KG1 (cell line): ENCODE data around the gene KIAA1549.
"Not testable (repeated sequence)": the region's sequence is repeated elsewhere in the genome, so short reads cannot be mapped to it uniquely, and the experiment has no call there.

Experiments used
- DNase-seq: peaks from one replicate; lab custom pipeline; 2025; lab: John Stamatoyannopoulos, UW

Gene KIAA1549

DNA sequence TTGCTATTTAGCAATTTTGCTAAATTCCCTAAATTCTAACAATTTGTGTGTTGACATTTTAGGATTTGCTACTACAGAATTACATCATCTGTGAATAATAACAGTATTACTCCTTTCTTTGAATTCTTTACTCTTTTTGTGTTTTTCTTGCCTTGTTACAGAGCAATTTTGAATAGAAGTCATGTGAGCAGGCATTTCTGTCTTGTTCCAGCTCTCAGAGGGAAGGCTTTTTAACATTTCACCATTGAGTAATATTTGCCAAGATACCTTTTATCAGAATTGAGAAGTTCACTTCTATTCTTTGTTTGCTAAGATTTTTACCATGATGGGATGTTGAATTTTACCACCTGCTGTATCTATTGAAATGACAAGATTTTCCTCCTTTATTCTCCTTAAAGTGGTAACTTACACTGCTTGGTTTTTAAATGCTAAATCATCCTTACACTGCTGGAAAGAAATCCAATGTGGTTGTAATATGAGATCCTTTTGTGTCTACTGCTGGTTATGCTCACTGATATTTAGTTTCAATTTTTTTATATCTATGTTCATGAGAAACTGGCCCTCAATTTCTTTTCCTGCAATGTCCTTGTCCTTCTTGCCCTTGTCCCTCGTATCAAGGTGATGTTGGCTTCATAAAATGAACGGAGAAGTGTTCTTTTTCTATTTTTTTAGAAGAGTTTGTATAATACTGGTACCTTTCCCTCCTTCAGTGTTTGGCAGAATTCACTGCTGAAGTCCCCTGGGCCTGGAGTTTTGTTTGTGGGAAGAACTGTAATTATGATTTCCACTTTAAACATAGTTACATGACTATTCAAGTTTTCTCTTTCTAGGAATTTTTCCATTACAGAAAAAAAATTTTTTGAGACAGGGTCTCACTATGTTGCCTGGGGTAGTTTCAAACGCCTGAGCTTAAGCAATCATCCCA, 132.9 kb downstream of the KIAA1549 start:
- no peak for DNase-seq

- DNase-seq, result no peak
These were observed 135.5 kb downstream of the KIAA1549 start for GRCh38 chr7:138845711-138846110.

DNA sequence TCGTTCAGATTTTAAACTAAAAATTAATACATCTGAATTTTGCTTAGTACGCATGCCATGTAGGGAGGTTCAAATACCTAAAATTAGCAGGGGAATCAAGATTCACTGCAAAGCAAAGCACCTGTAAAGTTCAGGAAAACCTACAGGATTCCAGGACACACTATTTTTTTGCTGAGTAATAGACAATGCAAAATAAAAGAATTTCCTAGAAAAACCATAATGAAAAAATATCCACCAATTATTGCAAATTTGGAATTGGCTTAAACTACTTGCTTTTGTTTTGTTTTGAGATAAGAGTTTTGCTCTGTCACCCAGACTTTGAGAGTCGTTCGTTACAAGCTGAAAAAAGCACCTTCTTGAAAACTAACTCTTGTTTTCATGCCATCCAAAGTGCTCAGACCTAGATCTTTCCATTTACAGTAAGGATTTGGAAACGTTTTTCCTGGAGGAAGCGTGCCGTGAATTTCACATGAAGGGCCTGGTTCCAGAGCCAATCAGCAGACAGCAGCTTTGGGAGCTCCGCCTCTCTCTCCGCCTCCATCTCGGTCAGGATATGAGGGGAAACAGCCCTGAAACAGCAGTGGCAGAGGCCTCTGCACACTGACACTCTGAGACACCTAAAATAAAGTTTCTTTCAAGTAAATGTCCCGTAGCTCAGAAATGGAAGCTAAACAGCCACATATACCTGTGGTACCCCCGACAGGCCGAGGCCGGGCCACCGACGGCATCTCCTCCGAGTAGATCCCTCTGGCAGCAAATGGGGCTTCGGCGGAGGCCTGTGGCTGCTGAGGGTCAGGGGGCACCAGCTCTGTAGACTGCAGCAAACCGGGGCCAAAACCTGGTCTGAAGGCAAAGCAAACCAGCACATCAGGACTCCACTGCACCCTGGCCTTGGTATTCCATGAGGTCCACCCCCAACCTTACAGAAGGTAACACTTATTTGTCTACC, 137.3 kb downstream of the KIAA1549 start:
- no peak for DNase-seq

DNA sequence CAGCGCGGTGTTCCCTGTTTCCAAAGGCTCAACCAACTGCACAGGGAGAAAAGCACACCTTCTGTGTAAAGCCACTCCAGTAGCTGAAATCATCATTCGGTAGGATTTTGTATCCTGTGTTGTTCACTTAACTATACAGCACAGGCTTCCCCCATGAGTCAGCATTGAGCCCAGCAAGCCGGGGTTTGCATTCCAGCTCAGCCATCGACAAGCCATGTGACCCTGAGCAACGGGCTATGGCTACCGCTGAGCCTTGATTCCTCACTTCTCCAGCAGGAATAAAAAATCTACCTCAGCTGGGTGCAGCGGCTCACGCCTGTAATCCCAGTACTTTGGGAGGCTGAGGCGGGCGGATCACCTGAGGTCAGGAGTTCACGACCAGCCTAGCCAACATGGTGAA, 139.1 kb downstream of the KIAA1549 start:
- DNase-seq, result no peak

DNA sequence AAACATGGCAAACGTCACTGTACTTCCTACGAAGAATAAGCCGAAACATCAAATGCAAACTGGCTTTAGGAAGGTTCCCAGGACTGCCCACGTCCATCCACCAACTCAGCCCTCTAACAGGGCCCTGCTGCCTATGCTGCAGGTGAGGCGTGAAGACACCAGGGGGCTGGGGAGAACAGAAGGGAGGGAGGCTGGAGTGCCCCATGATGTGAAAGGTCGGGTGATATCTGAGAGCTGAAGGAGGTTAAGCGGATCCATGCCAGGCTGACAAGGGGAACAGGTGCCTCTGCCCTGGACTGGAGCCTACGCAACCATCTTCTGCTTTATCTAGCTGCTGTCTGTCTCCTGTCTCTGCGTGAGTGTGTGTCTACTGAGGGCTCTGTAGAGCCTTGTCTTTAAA, 143.0 kb downstream of the KIAA1549 start:
- DNase-seq, result no peak

GRCh38 chr7:138837627-138838026, 143.6 kb downstream of the KIAA1549 start:
- DNase-seq, result no peak

DNA sequence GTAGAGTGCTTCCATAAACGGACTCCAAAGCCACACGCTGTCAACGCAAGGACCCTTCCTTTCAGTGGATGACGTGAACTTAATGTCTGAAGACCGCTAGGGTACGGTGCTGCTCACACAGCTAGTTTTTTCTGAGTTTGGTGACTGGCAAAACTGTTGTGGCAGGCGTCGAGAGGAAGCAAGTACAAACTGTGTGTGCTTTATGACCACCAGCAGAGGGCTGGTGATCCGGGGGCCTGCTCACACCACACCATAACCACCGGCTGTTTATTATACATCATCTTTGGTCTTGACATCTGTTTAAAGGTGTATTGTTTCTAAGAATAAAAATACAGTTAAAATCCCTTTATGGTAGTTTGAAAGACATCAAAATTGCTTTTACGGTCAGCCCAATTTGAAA, 146.1 kb downstream of the KIAA1549 start:
- DNase-seq, result no peak

DNA sequence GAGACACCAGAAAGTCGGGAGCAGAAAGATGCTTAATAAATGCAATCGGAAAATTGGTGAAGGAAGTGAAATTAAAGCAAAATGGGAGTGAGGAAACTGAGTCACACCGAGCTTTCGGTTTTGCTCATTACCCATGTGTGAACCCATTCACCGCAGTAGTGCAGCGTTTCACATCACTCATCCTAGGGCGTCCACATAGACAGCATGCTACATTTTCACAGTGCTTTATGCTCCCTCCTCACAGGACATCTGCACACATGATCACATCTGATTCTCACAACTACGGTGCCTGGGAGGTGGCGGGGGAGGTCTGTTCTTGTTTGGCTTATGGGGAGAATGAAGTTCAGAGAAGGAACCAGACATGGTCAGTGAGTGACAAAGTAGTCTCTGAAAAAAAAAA, 146.6 kb downstream of the KIAA1549 start:
- no peak for DNase-seq

DNA sequence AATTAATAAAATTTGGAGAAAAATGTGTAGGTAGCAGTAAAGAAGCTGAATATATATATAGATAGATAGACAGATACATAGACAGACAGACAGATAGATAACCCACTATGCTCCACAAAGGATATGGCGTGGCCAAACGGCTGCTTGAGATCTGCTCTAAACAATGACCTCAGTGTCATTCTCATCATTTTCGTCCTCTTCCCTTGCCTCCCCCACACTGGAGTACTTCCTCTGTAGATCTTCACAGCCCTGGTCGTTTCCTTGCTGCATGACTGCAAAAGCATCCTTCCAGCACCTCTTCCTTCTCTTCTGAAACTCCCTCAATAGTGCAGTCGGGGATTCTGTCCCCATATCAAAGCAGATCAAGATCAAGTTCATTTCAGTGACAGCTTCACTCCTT, 147.6 kb downstream of the KIAA1549 start:
- DNase-seq, result no peak

DNA sequence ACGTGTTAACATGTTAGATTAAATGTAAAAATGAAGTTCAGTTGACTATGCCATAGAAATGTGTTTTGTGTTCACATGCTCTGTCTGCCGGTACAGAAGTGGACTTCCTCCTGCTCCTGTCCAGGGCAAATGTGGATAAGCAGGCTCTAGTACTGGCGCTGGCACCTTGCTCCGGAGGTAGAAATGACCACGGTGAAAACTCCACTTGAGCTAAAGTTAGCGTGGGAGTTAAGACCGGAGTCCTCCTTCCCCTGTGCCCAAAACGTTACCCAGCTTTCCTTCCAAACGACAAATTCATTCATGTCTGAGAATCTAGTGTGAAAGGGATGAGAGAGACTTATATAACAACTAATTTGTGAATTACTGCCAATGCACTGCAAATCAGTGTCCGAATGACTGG, 148.2 kb downstream of the KIAA1549 start:
- DNase-seq, result no peak

- DNase-seq, result no peak
These were observed 151.9 kb downstream of the KIAA1549 start for GRCh38 chr7:138829335-138829734.

- DNase-seq, result no peak
These were observed 152.9 kb downstream of the KIAA1549 start for GRCh38 chr7:138828302-138828701.

DNA sequence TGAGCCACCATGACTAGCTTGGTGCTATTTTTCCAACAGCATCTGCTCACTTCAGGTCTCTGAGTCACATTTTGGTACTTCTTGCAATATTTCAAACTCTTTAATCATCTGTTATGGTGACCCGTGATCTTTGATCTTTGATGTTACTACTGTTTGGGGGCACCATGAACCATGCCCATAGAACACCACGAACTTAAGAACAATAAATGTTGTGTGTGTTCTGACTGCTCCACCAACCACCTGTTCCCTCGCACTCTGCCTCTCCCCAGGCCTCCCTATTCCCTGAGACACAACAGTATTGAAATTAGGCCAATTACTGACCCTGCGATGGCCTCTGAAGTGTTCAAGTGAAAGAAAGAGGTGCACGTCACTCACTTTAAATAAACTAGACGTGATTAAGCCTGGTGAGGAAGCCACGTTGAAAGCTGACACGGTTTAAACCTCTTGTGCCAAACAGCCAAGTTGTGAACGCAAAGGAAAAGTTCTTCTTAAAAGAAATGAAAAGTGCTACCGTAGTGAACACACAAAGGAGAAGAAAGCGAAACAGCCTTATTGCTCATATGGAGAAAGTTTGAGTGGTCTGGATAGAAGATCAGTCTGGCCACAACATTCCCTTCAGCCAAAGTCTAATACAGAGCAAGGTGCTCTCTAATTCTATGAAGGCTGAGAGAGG, 156.0 kb downstream of the KIAA1549 start:
- no peak for DNase-seq

- no peak for DNase-seq
These were observed 158.2 kb downstream of the KIAA1549 start for GRCh38 chr7:138822867-138823535.

GRCh38 chr7:138821912-138822311, 159.3 kb downstream of the KIAA1549 start:
- DNase-seq, result no peak

- DNase-seq, result no peak
These were observed 161.6 kb downstream of the KIAA1549 start for GRCh38 chr7:138819625-138820024.

DNA sequence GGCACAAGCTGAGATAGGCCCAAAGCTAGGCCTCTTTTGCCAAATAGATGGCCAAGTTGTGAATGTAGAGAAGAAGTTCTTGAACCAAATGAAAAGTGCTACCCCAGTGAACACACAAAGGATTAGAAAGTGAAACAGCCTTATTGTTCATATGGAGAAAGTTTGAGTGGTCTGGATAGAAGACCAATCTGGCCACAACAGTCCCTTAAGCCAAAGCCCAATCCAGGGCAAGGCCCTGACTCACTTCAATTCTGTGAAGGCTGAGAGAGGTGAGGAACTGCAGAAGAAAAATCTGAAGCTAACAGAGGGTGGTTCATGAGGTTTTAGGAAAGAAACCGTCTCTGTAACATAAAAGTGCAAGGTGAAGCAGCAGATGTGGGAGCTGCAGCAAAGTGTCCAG, 164.5 kb downstream of the KIAA1549 start:
- no peak for DNase-seq

DNA sequence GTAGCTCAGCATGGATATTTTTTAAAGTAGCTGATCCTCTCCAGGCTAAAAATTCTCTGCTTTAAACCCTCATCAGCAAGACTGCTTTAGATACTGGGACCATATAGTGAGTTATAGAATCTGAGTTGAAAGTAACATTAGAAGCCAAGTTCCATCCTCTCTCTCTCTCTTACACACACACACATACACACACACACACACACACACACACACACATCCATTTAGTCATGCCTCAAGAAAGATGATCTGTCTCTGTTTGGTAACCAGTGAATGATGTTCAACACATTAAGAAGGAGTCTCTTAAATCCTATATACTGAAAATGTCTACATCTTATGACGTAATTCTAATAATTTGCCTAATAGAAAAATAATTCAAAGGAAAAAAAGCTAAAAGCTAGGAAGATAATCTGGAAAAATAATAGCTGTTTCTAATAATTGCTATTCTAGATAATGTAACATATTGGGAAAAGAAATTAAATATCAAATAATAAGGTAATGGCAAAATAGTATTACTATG, 166.3 kb downstream of the KIAA1549 start:
- DNase-seq, result no peak

- no peak for DNase-seq
These were observed 167.2 kb downstream of the KIAA1549 start for GRCh38 chr7:138813945-138814344.

DNA sequence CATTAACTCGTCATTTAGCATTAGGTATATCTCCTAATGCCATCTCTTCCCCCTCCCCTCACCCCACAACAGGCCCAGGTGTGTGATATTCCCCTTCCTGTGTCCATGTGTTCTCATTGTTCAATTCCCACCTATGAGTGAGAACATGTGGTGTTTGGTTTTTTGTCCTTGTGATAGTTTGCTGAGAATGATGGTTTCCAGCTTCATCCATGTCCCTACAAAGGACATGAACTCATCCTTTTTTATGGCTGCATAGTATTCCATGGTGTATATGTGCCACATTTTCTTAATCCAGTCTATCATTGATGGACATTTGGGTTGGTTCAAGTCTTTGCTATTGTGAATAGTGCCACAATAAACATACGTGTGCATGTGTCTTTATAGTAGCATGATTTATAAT, 169.9 kb downstream of the KIAA1549 start:
- DNase-seq, result not testable (repeated sequence)

GRCh38 chr7:138809346-138809745, 171.8 kb downstream of the KIAA1549 start:
- no peak for DNase-seq
